Suprapubic skin (tissue), 3 donors: ENCODE results near the gene LYST.

Experiments used
- CTCF ChIP-seq, 2 donors: fragments of 200-600 bp in 1 of 2; fragments of 450-650 bp in 1 of 2; sonication (generic) in 1 of 2; IDR thresholded peaks; one replicate each; pipeline ENCODE4 v1.5.1; 2016 to 2019; ENCODE audit warnings: antibody characterized with exemption in 2 of 2, mild to moderate bottlenecking in 1 of 2, moderate library complexity in 1 of 2
- EP300 ChIP-seq: sonication (generic); formaldehyde crosslinking; IDR thresholded peaks from one replicate; pipeline ENCODE4 v1.6.1; 2017; ENCODE audit warnings: antibody characterized with exemption
- POLR2A ChIP-seq, 2 donors: fragments of 450-650 bp; IDR thresholded peaks; one replicate each; pipeline ENCODE4 v1.6.1; 2017; ENCODE audit warnings: antibody characterized with exemption in 2 of 2, mild to moderate bottlenecking in 2 of 2, moderate library complexity in 2 of 2

DNA sequence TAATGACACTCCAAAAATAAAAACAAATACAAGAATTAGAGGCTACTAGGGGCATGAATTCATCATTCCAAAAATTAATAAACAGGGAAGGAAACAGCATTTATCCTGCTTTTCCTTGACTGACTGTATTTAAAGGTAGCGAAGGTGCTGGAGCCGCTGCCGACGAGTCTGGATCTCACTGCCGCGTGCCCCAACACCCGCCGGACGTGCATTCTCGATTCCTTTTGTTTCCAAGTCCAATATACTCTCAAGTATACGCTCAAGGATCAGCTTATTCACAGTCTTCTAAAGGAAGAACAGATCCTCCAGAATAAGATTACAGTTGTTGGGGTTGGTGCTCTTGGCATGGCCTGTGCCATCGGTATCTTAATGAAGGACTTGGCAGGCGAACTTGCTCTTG is 129.0 kb downstream of the LYST start:
- no peak for TF ChIP-seq CTCF (IDR thresholded peaks at IDR 0.05)
- no peak for TF ChIP-seq EP300
- no peak for TF ChIP-seq POLR2A (IDR thresholded peaks at IDR 0.05)
